IMR-90 (cell line): ENCODE results near the gene PYCR2. TPM values are rescaled to one million over a fixed set of nuclear protein-coding genes. Genes with fewer than 3 reads are reported as not detected.

Experiments
- ATAC-seq: fragments of 200-7000 bp; cut with Tn5 transposase; 2 replicates; pipeline ENCODE4 v1.9.1; 2020; ENCODE audit warnings: low read depth, mild to moderate bottlenecking, moderate library complexity
- BruUV-seq: library from RNA; stranded (reverse); fragments of 400-500 nt; replicated peaks from 2 replicates; lab custom pipeline; 2021; lab: Mats Ljungman, UMichigan
- CTCF ChIA-PET: fragments of 300-600 bp; formaldehyde crosslinking; extraction: SDS; loops from one replicate; lab custom pipeline; 2021; ENCODE audit warnings: antibody characterized with exemption; lab: Yijun Ruan, JAX
- POLR2A ChIA-PET: fragments of 300-600 bp; sonication (Branson Sonifier 250); formaldehyde crosslinking; loops from one replicate; lab custom pipeline; 2022; ENCODE audit warnings: antibody characterized with exemption; ENCODE audit not compliant: unreplicated experiment; lab: Charles Lee
- DNase-seq: peaks from one replicate; pipeline ENCODE4 v3.0.0; 2013
- H2AFZ ChIP-seq: replicated peaks from 2 replicates; pipeline ENCODE3; 2013; ENCODE audit warnings: low read length, mild to moderate bottlenecking; ENCODE audit not compliant: poor library complexity
- H2AK5ac ChIP-seq: 2 replicates; pipeline ENCODE4 v1.6.1; 2013; ENCODE audit warnings: low read depth, low read length, inconsistent platforms
- H2AK9ac ChIP-seq: replicated peaks from 2 replicates; pipeline ENCODE3; 2013; ENCODE audit warnings: mild to moderate bottlenecking, low read depth, low read length, moderate library complexity; ENCODE audit not compliant: poor library complexity
- H2BK120ac ChIP-seq: 2 replicates; pipeline ENCODE4 v1.6.1; 2013; ENCODE audit warnings: low read depth, low read length, inconsistent platforms
- H2BK15ac ChIP-seq: 3 replicates; pipeline ENCODE4 v1.6.1; 2013; ENCODE audit warnings: low read depth, low read length, inconsistent platforms
- H2BK20ac ChIP-seq: 2 replicates; pipeline ENCODE4 v1.6.1; 2013; ENCODE audit warnings: low read depth, mild to moderate bottlenecking, inconsistent platforms, low read length, moderate library complexity
- H2BK5ac ChIP-seq: 2 replicates; pipeline ENCODE4 v1.6.1; 2013; ENCODE audit warnings: mild to moderate bottlenecking, low read depth, low read length, inconsistent platforms; ENCODE audit not compliant: poor library complexity, severe bottlenecking
- H3K14ac ChIP-seq: replicated peaks from 2 replicates; pipeline ENCODE4 v1.6.1; 2013; ENCODE audit warnings: low read depth, low read length, inconsistent platforms
- H3K18ac ChIP-seq: 2 replicates; pipeline ENCODE4 v1.6.1; 2013; ENCODE audit warnings: low read depth, low read length, control low read depth
- H3K23ac ChIP-seq: 2 replicates; pipeline ENCODE4 v1.6.1; 2013; ENCODE audit warnings: low read depth, low read length, inconsistent platforms
- H3K27ac ChIP-seq: 2 replicates; pipeline ENCODE4 v1.5.1; 2013; ENCODE audit warnings: mild to moderate bottlenecking, control low read depth, low read length; ENCODE audit not compliant: insufficient read depth
- H3K27me3 ChIP-seq: 2 replicates; pipeline ENCODE4 v1.6.1; 2013; ENCODE audit warnings: low read length; ENCODE audit not compliant: control insufficient read depth, insufficient read depth
- H3K36me3 ChIP-seq: 2 replicates; pipeline ENCODE4 v1.6.1; 2013; ENCODE audit warnings: low read length, mixed read lengths; ENCODE audit not compliant: control insufficient read depth, insufficient read depth
- H3K4ac ChIP-seq: 2 replicates; pipeline ENCODE4 v1.6.1; 2013; ENCODE audit warnings: low read depth, low read length, inconsistent platforms
- H3K4me1 ChIP-seq: 2 replicates; pipeline ENCODE4 v1.6.1; 2013; ENCODE audit warnings: low read length, mixed read lengths; ENCODE audit not compliant: control insufficient read depth, insufficient read depth
- H3K4me2 ChIP-seq: 2 replicates; pipeline ENCODE4 v1.6.1; 2013; ENCODE audit warnings: low read depth, mild to moderate bottlenecking, control low read depth, low read length, moderate library complexity
- H3K4me3 ChIP-seq: 2 replicates; pipeline ENCODE4 v1.5.1; 2013; ENCODE audit warnings: low read depth, mild to moderate bottlenecking, control low read depth, low read length, moderate library complexity; ENCODE audit not compliant: insufficient read depth
- H3K56ac ChIP-seq: 2 replicates; pipeline ENCODE4 v1.6.1; 2013; ENCODE audit warnings: low read length, inconsistent platforms; ENCODE audit not compliant: insufficient read depth; ENCODE audit errors: extremely low read depth
- H3K79me1 ChIP-seq, 2 experiments: 2 replicates each; pipeline ENCODE4 v1.6.1; 2013; ENCODE audit warnings: low read length in 2 of 2, inconsistent platforms in 1 of 2, low read depth in 1 of 2
- H3K9ac ChIP-seq: 2 replicates; pipeline ENCODE4 v1.6.1; 2013; ENCODE audit warnings: low read depth, low read length, control low read depth
- H3K9me1 ChIP-seq: 2 replicates; pipeline ENCODE4 v1.6.1; 2013; ENCODE audit warnings: low read length, inconsistent platforms; ENCODE audit not compliant: insufficient read depth
- H3K9me3 ChIP-seq: 2 replicates; pipeline ENCODE4 v1.6.1; 2013; ENCODE audit warnings: low read length; ENCODE audit not compliant: control insufficient read depth, insufficient read depth
- H4K20me1 ChIP-seq: 2 replicates; pipeline ENCODE4 v1.6.1; 2013; ENCODE audit warnings: low read length, inconsistent platforms; ENCODE audit not compliant: insufficient read depth
- H4K5ac ChIP-seq: 2 replicates; pipeline ENCODE4 v1.6.1; 2013; ENCODE audit warnings: mild to moderate bottlenecking, low read depth, low read length, control low read depth
- H4K8ac ChIP-seq, 2 experiments: 2 replicates each; pipeline ENCODE4 v1.6.1; 2013; ENCODE audit warnings: low read depth in 2 of 2, low read length in 2 of 2, control low read depth in 1 of 2, inconsistent platforms in 1 of 2
- H4K91ac ChIP-seq: 2 replicates; pipeline ENCODE4 v1.6.1; 2013; ENCODE audit warnings: low read depth, low read length, inconsistent platforms; ENCODE audit not compliant: insufficient read depth
- BHLHE40 ChIP-seq: fragments of 150-350 bp; IDR thresholded peaks from 2 replicates; pipeline ENCODE4 v1.6.1; 2016; ENCODE audit warnings: mild to moderate bottlenecking, low read depth, low read length
- CEBPB ChIP-seq: IDR thresholded peaks from 2 replicates; pipeline ENCODE4 v1.6.1; 2012; ENCODE audit warnings: low read depth, low read length, improper control_type of control experiment
- CHD1 ChIP-seq: IDR thresholded peaks from 2 replicates; pipeline ENCODE4 v1.6.1; 2012; ENCODE audit warnings: low read depth, low read length, improper control_type of control experiment
- ELK1 ChIP-seq: fragments of 150-350 bp; IDR thresholded peaks from 2 replicates; pipeline ENCODE4 v1.6.1; 2016; ENCODE audit warnings: low read depth, mild to moderate bottlenecking, low read length, moderate library complexity, borderline replicate concordance
- FOS ChIP-seq: fragments of 150-350 bp; IDR thresholded peaks from 2 replicates; pipeline ENCODE4 v1.6.1; 2016; ENCODE audit warnings: low read depth, low read length
- MAFK ChIP-seq: IDR thresholded peaks from 2 replicates; pipeline ENCODE4 v1.6.1; 2012; ENCODE audit warnings: low read depth, low read length, improper control_type of control experiment
- MAZ ChIP-seq: IDR thresholded peaks from 2 replicates; pipeline ENCODE4 v1.6.1; 2012; ENCODE audit warnings: low read depth, mild to moderate bottlenecking, low read length, improper control_type of control experiment, moderate library complexity, borderline replicate concordance
- NFE2L2 ChIP-seq: fragments of 150-350 bp; IDR thresholded peaks from 2 replicates; pipeline ENCODE4 v1.6.1; 2016; ENCODE audit warnings: low read depth, mild to moderate bottlenecking, low read length
- POLR2A ChIP-seq: IDR thresholded peaks from 2 replicates; pipeline ENCODE4 v1.6.1; 2012; ENCODE audit warnings: mild to moderate bottlenecking, low read depth, low read length
- RAD21 ChIP-seq: IDR thresholded peaks from 2 replicates; pipeline ENCODE4 v1.6.1; 2012; ENCODE audit warnings: low read length, improper control_type of control experiment
- SMC3 ChIP-seq: fragments of 150-350 bp; IDR thresholded peaks from 2 replicates; pipeline ENCODE4 v1.6.1; 2016; ENCODE audit warnings: low read depth, mild to moderate bottlenecking, antibody characterized with exemption, low read length, moderate library complexity
- WGBS, 2 experiments: methylation state at CpG; one replicate each; pipeline versions ENCODE4 v1.1.5 to v1.1.7; 2013; ENCODE audit warnings: missing lambda C conversion rate in 2 of 2; ENCODE audit not compliant: insufficient read length in 1 of 2; ENCODE audit errors: extremely low coverage in 2 of 2; 5-methylcytosine and 5-hydroxymethylcytosine counted together
- dilution Hi-C: fragments of 300-500 bp; cut with HindIII; formaldehyde crosslinking; loops from one replicate; pipeline ENCODE4 v1.14.3; 2018; ENCODE audit warnings: low sequenced_read_pairs; ENCODE audit not compliant: unreplicated experiment
- in situ Hi-C: fragments of 300-500 bp; cut with MboI; formaldehyde crosslinking; loops from 3 replicates; pipeline ENCODE4 v1.14.3; 2019; ENCODE audit warnings: low sequenced_read_pairs, inconsistent platforms, mixed read lengths
- intact Hi-C: fragments of 100-400 bp; cut with micrococcal nuclease; formaldehyde crosslinking; loops from 2 replicates; pipeline ENCODE4 v1.10.0; 2022
- polyA plus RNA-seq, 3 experiments: library from polyadenylated mRNA; depleted of rRNA; stranded (reverse); fragments of >200 nt; gene quantifications; 2 replicates each; pipeline ENCODE4 v1.2.3, GENCODE V29; 2012; ENCODE audit warnings: low replicate concordance in 1 of 3
- total RNA-seq: library from RNA; depleted of rRNA; stranded (reverse); fragments of >200 nt; gene quantifications from 2 replicates; pipeline ENCODE4 v1.2.3, GENCODE V29; 2012

The PYCR2 gene
- total and polyA plus RNA-seq, 2 of the 4 experiments (the other 2 are of a cell fraction), result 34.4 to 68.1 TPM

DNA sequence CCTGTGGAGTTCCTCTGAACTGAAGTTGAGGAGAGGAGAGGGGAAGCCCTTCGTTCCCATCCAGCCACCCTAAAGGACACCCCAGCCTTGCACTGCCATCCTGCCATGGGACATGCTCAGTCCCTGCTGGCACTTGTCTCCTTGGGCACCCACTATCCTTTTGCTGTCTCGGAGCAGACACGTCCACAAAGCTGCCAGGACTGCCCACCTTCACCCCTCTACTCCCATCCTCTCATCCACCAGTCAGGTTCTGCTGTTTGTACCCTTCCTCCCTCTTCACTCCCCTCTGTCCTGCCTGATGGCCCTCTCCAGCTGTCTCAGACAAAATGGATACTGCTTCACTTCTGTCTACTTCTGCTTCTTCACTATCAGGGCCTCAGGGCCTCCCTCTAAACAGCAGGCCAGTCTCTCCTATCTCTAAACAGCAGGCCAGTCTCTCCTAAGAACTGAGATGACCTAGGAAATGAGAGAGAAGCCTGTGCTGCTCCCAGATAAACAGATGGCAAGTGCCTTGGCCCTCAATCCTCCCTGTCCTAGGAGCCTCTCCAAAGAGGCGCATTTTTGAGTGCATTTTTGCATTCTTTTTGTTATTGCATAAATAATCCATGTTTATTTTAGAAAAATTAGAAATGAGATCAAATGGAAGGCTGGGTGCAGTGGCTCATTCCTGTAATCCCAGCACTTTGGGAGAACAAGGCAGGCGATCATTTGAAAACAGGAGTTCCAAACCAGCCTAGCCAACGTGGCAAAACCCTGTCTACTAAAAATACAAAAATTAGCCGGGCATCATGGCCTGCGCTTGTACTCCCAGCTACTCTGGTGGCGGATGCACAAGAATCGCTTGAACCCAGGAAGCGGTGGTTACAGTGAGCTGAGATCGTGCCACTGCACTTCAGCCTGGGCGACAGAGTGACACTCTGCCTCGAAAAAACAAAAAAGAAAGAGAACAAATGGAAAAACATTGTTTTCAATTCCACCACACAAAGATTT is 4.4 kb upstream of the PYCR2 start:
- no peak overlapping the region for H4K8ac ChIP-seq
- intact Hi-C loops, result no loop called here
- no peak overlapping the region for H3K18ac ChIP-seq
- H4K5ac ChIP-seq, result peak overlapping the region; percentile 35; the same call in 1 of the 2 replicates
- H3K56ac ChIP-seq, result no peak overlapping the region
- H2AFZ ChIP-seq, result peak overlapping the region; percentile 71
- no peak overlapping the region for H2BK20ac ChIP-seq
- TF ChIP-seq CEBPB (no peak), ELK1 (no peak), RAD21 (no peak), BHLHE40 (no peak), NFE2L2 (no peak), MAZ (no peak), SMC3 (no peak), POLR2A (no peak), CHD1 (no peak), FOS (no peak), MAFK (no peak)
- H4K91ac ChIP-seq, result no peak overlapping the region
- H3K23ac ChIP-seq, result no peak overlapping the region
- H2BK120ac ChIP-seq, result no peak overlapping the region
- H3K27me3 ChIP-seq, result no peaks in the 10 kb centered on the region
- peak overlapping the region; percentile 29; the same call in 1 of the 2 replicates for H3K9ac ChIP-seq
- no peak overlapping the region; the same call in 1 of the 2 replicates for H3K27ac ChIP-seq
- no peaks in the 10 kb centered on the region for H4K20me1 ChIP-seq
- no peak overlapping the region for H3K4me2 ChIP-seq
- H3K4ac ChIP-seq, result no peak overlapping the region
- H3K9me3 ChIP-seq, result no peaks in the 10 kb centered on the region
- H2BK15ac ChIP-seq, result no peak overlapping the region
- no peak overlapping the region for H2AK5ac ChIP-seq
- no peak overlapping the region for H2AK9ac ChIP-seq
- H3K4me3 ChIP-seq, result no peak overlapping the region
- ChIA-PET POLR2A (no interaction called here), CTCF (no interaction called here)
- H3K14ac ChIP-seq, result no peak overlapping the region
- in situ Hi-C loops, result no loop called here
- WGBS, 2 experiments, result 90% methylated on average over 8 of the region's 14 CpGs; no CpG with 5 or more reads in 1 of the 2 experiments
- ATAC-seq, result no peak
- no peaks in the 10 kb centered on the region for H3K4me1 ChIP-seq
- H2BK5ac ChIP-seq, result no peak overlapping the region
- H3K9me1 ChIP-seq, result no peaks in the 10 kb centered on the region; the same call in 1 of the 2 replicates
- H3K36me3 ChIP-seq, result no peaks in the 10 kb centered on the region
- DNase-seq, result no peak
- no TSS peak for BruUV-seq
- peaks cover 3 to 7% of the 10 kb centered on the region in 2 experiments; a peak in 2 of 4 replicates for H3K79me1 ChIP-seq
- dilution Hi-C loops, result no loop called here
